OCI-LY7 (cell line): Measurements from ENCODE around the gene EHF.

Experiments used
- EZH2phosphoT487 ChIP-seq: fragments of 200-600 bp; sonication (generic); IDR thresholded peaks from 2 replicates; pipeline ENCODE4 v1.6.1; 2018; ENCODE audit warnings: low read depth, borderline replicate concordance, mild to moderate bottlenecking, mixed run types, antibody characterized with exemption, low read length, moderate library complexity, mixed read lengths
- TF ChIP-seq, protein P1 (sequence below): fragments of 200-600 bp; sonication (generic); conservative IDR thresholded peaks from 2 replicates; pipeline ENCODE4 v1.5.1; 2014; ENCODE audit warnings: mild to moderate bottlenecking, antibody characterized with exemption, low read length, moderate library complexity, mixed read lengths

DNA sequence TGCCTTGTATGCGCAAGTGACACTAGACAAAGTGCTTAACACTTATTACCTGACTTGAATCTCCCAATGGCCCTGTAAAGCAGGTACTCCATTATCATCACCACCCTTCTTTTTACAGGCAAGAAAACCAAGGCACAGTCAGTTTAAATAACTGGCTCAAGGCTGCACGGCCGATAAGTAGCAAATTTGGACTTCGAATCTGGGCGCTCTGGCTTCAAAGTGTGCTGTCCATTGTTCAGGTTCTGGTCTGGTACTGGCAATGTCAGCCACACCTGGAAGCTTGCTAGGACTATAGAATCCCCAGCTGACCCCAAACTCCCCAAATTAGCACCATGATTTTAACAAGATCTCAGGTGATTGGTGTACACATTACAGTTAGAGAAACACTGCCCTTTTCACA is 19.3 kb upstream of the EHF start:
- TF ChIP-seq, protein P1, sequence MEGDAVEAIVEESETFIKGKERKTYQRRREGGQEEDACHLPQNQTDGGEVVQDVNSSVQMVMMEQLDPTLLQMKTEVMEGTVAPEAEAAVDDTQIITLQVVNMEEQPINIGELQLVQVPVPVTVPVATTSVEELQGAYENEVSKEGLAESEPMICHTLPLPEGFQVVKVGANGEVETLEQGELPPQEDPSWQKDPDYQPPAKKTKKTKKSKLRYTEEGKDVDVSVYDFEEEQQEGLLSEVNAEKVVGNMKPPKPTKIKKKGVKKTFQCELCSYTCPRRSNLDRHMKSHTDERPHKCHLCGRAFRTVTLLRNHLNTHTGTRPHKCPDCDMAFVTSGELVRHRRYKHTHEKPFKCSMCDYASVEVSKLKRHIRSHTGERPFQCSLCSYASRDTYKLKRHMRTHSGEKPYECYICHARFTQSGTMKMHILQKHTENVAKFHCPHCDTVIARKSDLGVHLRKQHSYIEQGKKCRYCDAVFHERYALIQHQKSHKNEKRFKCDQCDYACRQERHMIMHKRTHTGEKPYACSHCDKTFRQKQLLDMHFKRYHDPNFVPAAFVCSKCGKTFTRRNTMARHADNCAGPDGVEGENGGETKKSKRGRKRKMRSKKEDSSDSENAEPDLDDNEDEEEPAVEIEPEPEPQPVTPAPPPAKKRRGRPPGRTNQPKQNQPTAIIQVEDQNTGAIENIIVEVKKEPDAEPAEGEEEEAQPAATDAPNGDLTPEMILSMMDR: no peak
- TF ChIP-seq EZH2phosphoT487: no peak
